ENCODE results near the gene CUL2.

- TF ChIP-seq POLR2AphosphoS5 (IDR thresholded peaks at IDR 0.05; ENCODE audit: low read depth, low read length): no peak
- TF ChIP-seq REST (IDR thresholded peaks at IDR 0.05; ENCODE audit: insufficient read depth in 1 of 2, low read depth in 2 of 2, low read length in 2 of 2): no peak
- TF ChIP-seq SIN3A (IDR thresholded peaks at IDR 0.05; ENCODE audit: borderline replicate concordance, insufficient read depth, low read length): no peak
- TF ChIP-seq TAF1 (IDR thresholded peaks at IDR 0.05; ENCODE audit: borderline replicate concordance, insufficient read depth, low read length): no peak
- TF ChIP-seq FOXP2 (optimal IDR thresholded peaks at IDR 0.05; ENCODE audit: borderline replicate concordance, extremely low read depth, extremely low read length, insufficient read depth): no peak
These were observed 33.5 kb downstream of the CUL2 start for GRCh38 chr10:35056686-35057085.
